ENCODE results near the gene KCNN2. TPM values are rescaled to one million over a fixed set of nuclear protein-coding genes. Genes with fewer than 3 reads are reported as not detected.

The KCNN2 gene
- total and polyA plus RNA-seq, 2 experiments from 2014 or later: not detected

DNA sequence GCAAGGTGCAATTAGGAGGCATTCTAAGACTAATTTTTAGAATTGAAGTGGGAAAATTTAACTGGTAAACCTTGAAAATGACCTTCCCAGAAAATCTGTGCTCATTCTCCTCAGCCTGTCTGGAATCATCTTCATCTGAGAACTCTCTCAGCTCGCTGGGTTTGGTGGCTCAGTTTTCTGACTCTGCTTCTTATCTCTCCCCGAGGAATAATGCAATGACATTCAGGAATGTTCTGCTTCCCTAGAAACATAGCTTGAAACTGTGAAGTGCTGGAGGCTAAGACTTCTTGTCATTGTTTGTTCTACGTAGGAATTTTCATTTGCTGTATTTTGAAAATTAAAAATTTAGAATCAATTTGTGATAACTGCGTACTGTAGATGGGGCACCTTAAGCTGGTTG is 86.6 kb downstream of the KCNN2 start:
- Histone ChIP-seq H2AFZ (no peak overlapping the region), H3F3A (ENCODE audit: insufficient read depth) (no peaks in the 10 kb centered on the region), H3K4me3 (no peak overlapping the region), H3K4me1 (ENCODE audit: insufficient read depth) (no peaks in the 10 kb centered on the region), H3K36me3 (ENCODE audit: low read depth) (no peaks in the 10 kb centered on the region), H3K79me2 (ENCODE audit: insufficient read depth) (no peaks in the 10 kb centered on the region), H3K27ac (no peak overlapping the region), H3K4me2 (ENCODE audit: unreplicated experiment) (no peak overlapping the region), H3K9me3 (ENCODE audit: low read depth) (no peaks in the 10 kb centered on the region), H4K20me1 (ENCODE audit: insufficient read depth) (no peaks in the 10 kb centered on the region), H3K27me3 (replicated peaks; ENCODE audit: insufficient read depth) (peaks cover 3% of the 10 kb centered on the region; the same call in 1 of the 2 replicates), H3K9ac (no peak overlapping the region), H3K9me2 (ENCODE audit: insufficient read depth) (no peaks in the 10 kb centered on the region)
- in situ Hi-C loops (cut with MboI): loop anchor here (10.0 kb wide), 1 partner anchor 764 kb away; no protein-coding TSS in a partner anchor
- 28 to 35% methylated on average over 4 of the region's 4 CpGs for WGBS, 2 experiments (ENCODE audit: low coverage in 1 of 2, low lambda C conversion rate in 2 of 2, missing lambda C conversion rate in 2 of 2)
- TF ChIP-seq EZH2phosphoT487 (IDR thresholded peaks at IDR 0.05; ENCODE audit: insufficient read depth, low read depth) (no peak), EZH2 (IDR thresholded peaks at IDR 0.05; ENCODE audit: insufficient read depth, poor library complexity, severe bottlenecking) (no peak)
- no peak for DNase-seq

DNA sequence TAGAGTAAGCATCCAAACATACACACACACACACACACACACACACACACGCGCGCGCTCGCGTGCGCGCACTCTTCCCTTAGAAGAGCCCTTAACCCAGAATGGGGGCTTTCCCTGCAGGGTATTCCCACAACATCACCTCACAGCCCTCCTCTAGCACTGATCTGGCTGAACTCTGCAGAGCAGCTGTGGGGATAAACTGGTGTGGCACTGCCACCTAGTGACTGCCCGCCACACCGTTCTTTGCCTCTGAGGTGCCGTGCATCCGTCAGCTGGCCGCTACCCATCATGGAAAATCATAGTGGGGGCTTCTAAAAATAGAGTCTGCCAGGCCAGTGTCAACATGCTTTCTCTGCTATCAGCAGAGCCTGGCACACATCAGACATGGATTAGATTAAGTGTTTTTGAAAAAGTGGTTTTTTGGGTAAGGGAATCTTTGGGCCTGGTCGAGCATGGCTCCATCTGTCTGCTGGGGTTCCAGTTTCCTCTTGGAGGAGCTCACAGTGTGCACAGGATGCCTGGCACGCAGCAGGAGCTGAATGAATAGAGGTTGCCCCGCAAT is 88.1 kb downstream of the KCNN2 start:
- Histone ChIP-seq H3K27me3 (replicated peaks; ENCODE audit: insufficient read depth) (peaks cover 3% of the 10 kb centered on the region; the same call in 1 of the 2 replicates), H3F3A (ENCODE audit: insufficient read depth) (no peaks in the 10 kb centered on the region), H3K36me3 (ENCODE audit: low read depth) (no peaks in the 10 kb centered on the region), H3K4me2 (ENCODE audit: unreplicated experiment) (peak overlapping the region; percentile 38), H3K4me1 (ENCODE audit: insufficient read depth) (no peaks in the 10 kb centered on the region), H3K9me2 (ENCODE audit: insufficient read depth) (no peaks in the 10 kb centered on the region), H3K27ac (no peak overlapping the region), H4K20me1 (ENCODE audit: insufficient read depth) (no peaks in the 10 kb centered on the region), H3K79me2 (ENCODE audit: insufficient read depth) (no peaks in the 10 kb centered on the region), H3K4me3 (no peak overlapping the region), H3K9me3 (ENCODE audit: low read depth) (no peaks in the 10 kb centered on the region), H2AFZ (peak overlapping the region; percentile 51), H3K9ac (no peak overlapping the region)
- in situ Hi-C loops (cut with MboI): loop anchor here (10.0 kb wide), 1 partner anchor 765 kb away; no protein-coding TSS in a partner anchor
- peak; percentile 70 for DNase-seq
- 1 to 3% methylated on average over 16 of the region's 16 CpGs for WGBS, 2 experiments (ENCODE audit: low coverage in 1 of 2, low lambda C conversion rate in 2 of 2, missing lambda C conversion rate in 2 of 2)
- TF ChIP-seq EZH2phosphoT487 (IDR thresholded peaks at IDR 0.05; ENCODE audit: insufficient read depth, low read depth) (no peak), EZH2 (IDR thresholded peaks at IDR 0.05; ENCODE audit: insufficient read depth, poor library complexity, severe bottlenecking) (no peak)

GRCh38 chr5:114450437-114450836 is 88.6 kb downstream of the KCNN2 start:
- Histone ChIP-seq H3K36me3 (ENCODE audit: low read depth) (no peaks in the 10 kb centered on the region), H3K27ac (no peak overlapping the region), H3K79me2 (ENCODE audit: insufficient read depth) (no peaks in the 10 kb centered on the region), H3K9ac (no peak overlapping the region), H3K4me3 (no peak overlapping the region), H3K9me3 (ENCODE audit: low read depth) (no peaks in the 10 kb centered on the region), H3K4me2 (ENCODE audit: unreplicated experiment) (no peak overlapping the region), H3F3A (ENCODE audit: insufficient read depth) (no peaks in the 10 kb centered on the region), H3K4me1 (ENCODE audit: insufficient read depth) (no peaks in the 10 kb centered on the region), H3K27me3 (replicated peaks; ENCODE audit: insufficient read depth) (peaks cover 3% of the 10 kb centered on the region; the same call in 1 of the 2 replicates), H3K9me2 (ENCODE audit: insufficient read depth) (no peaks in the 10 kb centered on the region), H4K20me1 (ENCODE audit: insufficient read depth) (no peaks in the 10 kb centered on the region), H2AFZ (peak overlapping the region; percentile 51)
- in situ Hi-C loops (cut with MboI): no loop called here
- WGBS, 2 experiments (ENCODE audit: low coverage in 1 of 2, low lambda C conversion rate in 2 of 2, missing lambda C conversion rate in 2 of 2): 19 to 23% methylated on average over 3 of the region's 3 CpGs
- TF ChIP-seq EZH2phosphoT487 (IDR thresholded peaks at IDR 0.05; ENCODE audit: insufficient read depth, low read depth) (no peak), EZH2 (IDR thresholded peaks at IDR 0.05; ENCODE audit: insufficient read depth, poor library complexity, severe bottlenecking) (no peak)
- peak; percentile 44 for DNase-seq

GRCh38 chr5:114458726-114459125 is 96.9 kb downstream of the KCNN2 start:
- H3K27me3 ChIP-seq (replicated peaks; ENCODE audit: insufficient read depth): no peaks in the 10 kb centered on the region; the same call in 1 of the 2 replicates
- no peak for DNase-seq
- no peaks in the 10 kb centered on the region for H3K9me2 ChIP-seq (ENCODE audit: insufficient read depth)
- H3K4me1 ChIP-seq (ENCODE audit: insufficient read depth): no peaks in the 10 kb centered on the region
- no peaks in the 10 kb centered on the region for H3K9me3 ChIP-seq (ENCODE audit: low read depth)
- no peak overlapping the region for H3K27ac ChIP-seq
- H3K4me3 ChIP-seq: no peak overlapping the region
- no peaks in the 10 kb centered on the region for H3K36me3 ChIP-seq (ENCODE audit: low read depth)
- H4K20me1 ChIP-seq (ENCODE audit: insufficient read depth): no peaks in the 10 kb centered on the region
- no peak overlapping the region for H2AFZ ChIP-seq
- in situ Hi-C loops (cut with MboI): no loop called here
- WGBS, 2 experiments (ENCODE audit: low coverage in 1 of 2, low lambda C conversion rate in 2 of 2, missing lambda C conversion rate in 2 of 2): 25% methylated on average over 5 of the region's 5 CpGs
- no peaks in the 10 kb centered on the region for H3F3A ChIP-seq (ENCODE audit: insufficient read depth)
- H3K4me2 ChIP-seq (ENCODE audit: unreplicated experiment): no peak overlapping the region
- H3K9ac ChIP-seq: no peak overlapping the region
- H3K79me2 ChIP-seq (ENCODE audit: insufficient read depth): no peaks in the 10 kb centered on the region
- TF ChIP-seq EZH2 (IDR thresholded peaks at IDR 0.05; ENCODE audit: insufficient read depth, poor library complexity, severe bottlenecking) (no peak), EZH2phosphoT487 (IDR thresholded peaks at IDR 0.05; ENCODE audit: insufficient read depth, low read depth) (no peak)

Data from GM23248 (cell line).